ENCODE measurements around the gene BCCIP.

BCCIP gene

GRCh38 chr10:125811251-125811650 lies 12.1 kb upstream of the BCCIP start:
- no peak overlapping the region for H2BK12ac ChIP-seq (ENCODE audit: low read length)
- no peak overlapping the region for H3K14ac ChIP-seq (ENCODE audit: low read length)
- no peak overlapping the region for H2AK5ac ChIP-seq (ENCODE audit: low read length)
- DNase-seq: no peak
- no peak overlapping the region for H4K8ac ChIP-seq (ENCODE audit: low read depth, low read length)
- H3K4me3 ChIP-seq (ENCODE audit: low read depth, low read length): no peak overlapping the region
- H3K27me3 ChIP-seq (ENCODE audit: insufficient read depth, low read length): no peaks in the 10 kb centered on the region
- H3K79me1 ChIP-seq (ENCODE audit: low read length): no peaks in the 10 kb centered on the region
- peaks cover 8 to 23% of the 10 kb centered on the region in 2 experiments for H3K36me3 ChIP-seq (ENCODE audit: control insufficient read depth in 1 of 2, insufficient read depth in 2 of 2, low read length in 2 of 2)
- H2BK120ac ChIP-seq (ENCODE audit: insufficient read depth, low read length, poor library complexity): no peak overlapping the region
- H3K4ac ChIP-seq (ENCODE audit: low read depth, low read length): no peak overlapping the region
- no peak overlapping the region for H4K91ac ChIP-seq (ENCODE audit: low read depth, low read length)
- no peaks in the 10 kb centered on the region for H3K9me3 ChIP-seq (ENCODE audit: insufficient read depth, low read depth, low read length)
- no peak overlapping the region for H4K12ac ChIP-seq (ENCODE audit: low read depth, low read length)
- H3K23ac ChIP-seq (ENCODE audit: low read length): no peak overlapping the region
- H3K18ac ChIP-seq (ENCODE audit: low read length): no peak overlapping the region
- H2AFZ ChIP-seq (ENCODE audit: insufficient read depth, low read length, poor library complexity): no peak overlapping the region
- no peak overlapping the region for H3K4me2 ChIP-seq (ENCODE audit: low read length)
- H3K9ac ChIP-seq (ENCODE audit: low read length): no peak overlapping the region
- no peaks in the 10 kb centered on the region for H3K4me1 ChIP-seq (ENCODE audit: control insufficient read depth in 1 of 2, insufficient read depth in 2 of 2, low read length in 2 of 2)
- no peak overlapping the region for H3K27ac ChIP-seq (ENCODE audit: low read depth, low read length)
- no peaks in the 10 kb centered on the region for H3K79me2 ChIP-seq (ENCODE audit: control insufficient read depth, insufficient read depth, low read length, poor library complexity)
- H2BK5ac ChIP-seq (ENCODE audit: low read depth, low read length, poor library complexity): no peak overlapping the region
- no CpG with 5 or more reads among the region's 1 CpG for WGBS (ENCODE audit: extremely low coverage, insufficient coverage, insufficient read length)

- WGBS (ENCODE audit: extremely low coverage, insufficient coverage, insufficient read length): no CpG with 5 or more reads among the region's 1 CpG
- H3K27ac ChIP-seq (ENCODE audit: low read depth, low read length): no peak overlapping the region
These were observed 11.1 kb upstream of the BCCIP start for GRCh38 chr10:125812128-125812750.

GRCh38 chr10:125815764-125816163 lies 7.6 kb upstream of the BCCIP start:
- Histone ChIP-seq H3K23ac (ENCODE audit: low read length) (no peak overlapping the region), H3K27ac (ENCODE audit: low read depth, low read length) (no peak overlapping the region), H2AFZ (ENCODE audit: insufficient read depth, low read length, poor library complexity) (no peak overlapping the region), H3K27me3 (ENCODE audit: insufficient read depth, low read length) (no peaks in the 10 kb centered on the region), H3K4ac (ENCODE audit: low read depth, low read length) (no peak overlapping the region), H2BK120ac (ENCODE audit: insufficient read depth, low read length, poor library complexity) (no peak overlapping the region), H2AK5ac (ENCODE audit: low read length) (no peak overlapping the region), H2BK12ac (ENCODE audit: low read length) (no peak overlapping the region), H3K4me2 (ENCODE audit: low read length) (no peak overlapping the region), H3K36me3 (ENCODE audit: control insufficient read depth in 1 of 2, insufficient read depth in 2 of 2, low read length in 2 of 2) (peaks cover 3 to 12% of the 10 kb centered on the region in 2 experiments), H3K79me2 (ENCODE audit: control insufficient read depth, insufficient read depth, low read length, poor library complexity) (no peaks in the 10 kb centered on the region), H3K18ac (ENCODE audit: low read length) (no peak overlapping the region), H2BK5ac (ENCODE audit: low read depth, low read length, poor library complexity) (no peak overlapping the region), H3K4me1 (ENCODE audit: control insufficient read depth in 1 of 2, insufficient read depth in 2 of 2, low read length in 2 of 2) (no peaks in the 10 kb centered on the region), H3K9ac (ENCODE audit: low read length) (no peak overlapping the region), H3K79me1 (ENCODE audit: low read length) (no peaks in the 10 kb centered on the region), H4K12ac (ENCODE audit: low read depth, low read length) (no peak overlapping the region), H3K9me3 (ENCODE audit: insufficient read depth, low read depth, low read length) (no peaks in the 10 kb centered on the region), H3K4me3 (ENCODE audit: low read depth, low read length) (no peak overlapping the region), H4K8ac (ENCODE audit: low read depth, low read length) (no peak overlapping the region), H3K14ac (ENCODE audit: low read length) (no peak overlapping the region), H4K91ac (ENCODE audit: low read depth, low read length) (no peak overlapping the region)
- no peak for DNase-seq
- no CpG with 5 or more reads among the region's 1 CpG for WGBS (ENCODE audit: extremely low coverage, insufficient coverage, insufficient read length)

More at GRCh38 chr10:125812128-125812750, 11.1 kb upstream of the BCCIP start:
- Histone ChIP-seq H3K4me3 (ENCODE audit: low read depth, low read length) (no peak overlapping the region), H4K91ac (ENCODE audit: low read depth, low read length) (no peak overlapping the region), H3K9ac (ENCODE audit: low read length) (no peak overlapping the region), H3K79me1 (ENCODE audit: low read length) (no peaks in the 10 kb centered on the region), H4K12ac (ENCODE audit: low read depth, low read length) (no peak overlapping the region), H3K18ac (ENCODE audit: low read length) (no peak overlapping the region), H3K14ac (ENCODE audit: low read length) (no peak overlapping the region), H3K27me3 (ENCODE audit: insufficient read depth, low read length) (no peaks in the 10 kb centered on the region), H3K4me1 (ENCODE audit: control insufficient read depth in 1 of 2, insufficient read depth in 2 of 2, low read length in 2 of 2) (no peaks in the 10 kb centered on the region), H3K9me3 (ENCODE audit: insufficient read depth, low read depth, low read length) (no peaks in the 10 kb centered on the region), H2BK5ac (ENCODE audit: low read depth, low read length, poor library complexity) (no peak overlapping the region), H2BK120ac (ENCODE audit: insufficient read depth, low read length, poor library complexity) (no peak overlapping the region), H3K23ac (ENCODE audit: low read length) (no peak overlapping the region), H3K4me2 (ENCODE audit: low read length) (no peak overlapping the region), H4K8ac (ENCODE audit: low read depth, low read length) (no peak overlapping the region), H3K79me2 (ENCODE audit: control insufficient read depth, insufficient read depth, low read length, poor library complexity) (no peaks in the 10 kb centered on the region), H3K36me3 (ENCODE audit: control insufficient read depth in 1 of 2, insufficient read depth in 2 of 2, low read length in 2 of 2) (peaks cover 7 to 17% of the 10 kb centered on the region in 2 experiments), H2AFZ (ENCODE audit: insufficient read depth, low read length, poor library complexity) (no peak overlapping the region), H3K4ac (ENCODE audit: low read depth, low read length) (no peak overlapping the region), H2AK5ac (ENCODE audit: low read length) (no peak overlapping the region), H2BK12ac (ENCODE audit: low read length) (no peak overlapping the region)
- DNase-seq: no peak

GRCh38 chr10:125816548-125816947 lies 6.8 kb upstream of the BCCIP start:
- DNase-seq: no peak
- H2BK12ac ChIP-seq (ENCODE audit: low read length): no peak overlapping the region
- no peaks in the 10 kb centered on the region for H3K9me3 ChIP-seq (ENCODE audit: insufficient read depth, low read depth, low read length)
- no peaks in the 10 kb centered on the region for H3K27me3 ChIP-seq (ENCODE audit: insufficient read depth, low read length)
- no peak overlapping the region for H3K4ac ChIP-seq (ENCODE audit: low read depth, low read length)
- H3K79me2 ChIP-seq (ENCODE audit: control insufficient read depth, insufficient read depth, low read length, poor library complexity): no peaks in the 10 kb centered on the region
- no peak overlapping the region for H3K23ac ChIP-seq (ENCODE audit: low read length)
- no peak overlapping the region for H2BK120ac ChIP-seq (ENCODE audit: insufficient read depth, low read length, poor library complexity)
- H3K79me1 ChIP-seq (ENCODE audit: low read length): no peaks in the 10 kb centered on the region
- H2BK5ac ChIP-seq (ENCODE audit: low read depth, low read length, poor library complexity): no peak overlapping the region
- H3K4me3 ChIP-seq (ENCODE audit: low read depth, low read length): no peak overlapping the region
- H4K12ac ChIP-seq (ENCODE audit: low read depth, low read length): no peak overlapping the region
- no peak overlapping the region for H2AFZ ChIP-seq (ENCODE audit: insufficient read depth, low read length, poor library complexity)
- no peak overlapping the region for H3K4me2 ChIP-seq (ENCODE audit: low read length)
- no CpG with 5 or more reads among the region's 4 CpGs for WGBS (ENCODE audit: extremely low coverage, insufficient coverage, insufficient read length)
- H3K9ac ChIP-seq (ENCODE audit: low read length): no peak overlapping the region
- no peak overlapping the region for H4K8ac ChIP-seq (ENCODE audit: low read depth, low read length)
- no peaks in the 10 kb centered on the region for H3K4me1 ChIP-seq (ENCODE audit: control insufficient read depth in 1 of 2, insufficient read depth in 2 of 2, low read length in 2 of 2)
- H3K18ac ChIP-seq (ENCODE audit: low read length): no peak overlapping the region
- H2AK5ac ChIP-seq (ENCODE audit: low read length): no peak overlapping the region
- H3K14ac ChIP-seq (ENCODE audit: low read length): no peak overlapping the region
- H3K36me3 ChIP-seq (ENCODE audit: control insufficient read depth in 1 of 2, insufficient read depth in 2 of 2, low read length in 2 of 2): peaks cover 3 to 12% of the 10 kb centered on the region in 2 experiments
- no peak overlapping the region for H3K27ac ChIP-seq (ENCODE audit: low read depth, low read length)
- no peak overlapping the region for H4K91ac ChIP-seq (ENCODE audit: low read depth, low read length)
